ENCODE results near the gene UACA. TPM values are rescaled to one million over a fixed set of nuclear protein-coding genes. Genes with fewer than 3 reads are reported as not detected.
"Not testable (repeated sequence)": the region's sequence is repeated elsewhere in the genome, so short reads cannot be mapped to it uniquely, and the experiment has no call there.

UACA gene
- total RNA-seq, 2 donors from 2014 or later: 49.7 to 67.1 TPM

- H3K4me3 Mint-ChIP-seq: no peak overlapping the region
- H3K27me3 Mint-ChIP-seq (ENCODE audit: insufficient read depth): no peaks in the 10 kb centered on the region
- Histone ChIP-seq H3K9ac (ENCODE audit: extremely low read depth, low read length, poor library complexity, severe bottlenecking) (no peak overlapping the region), H3K27me3 (ENCODE audit: control insufficient read depth, insufficient read depth, low read length, poor library complexity, severe bottlenecking) (no peaks in the 10 kb centered on the region), H3K27ac (ENCODE audit: low read depth, low read length) (no peak overlapping the region), H3K4me3 (ENCODE audit: low read length) (no peak overlapping the region), H3K4me1 (ENCODE audit: control insufficient read depth, insufficient read depth, low read length) (no peaks in the 10 kb centered on the region), H3K36me3 (ENCODE audit: control insufficient read depth, insufficient read depth, low read length) (peaks cover 53% of the 10 kb centered on the region), H3K9me3 (ENCODE audit: control insufficient read depth, low read length) (peaks cover 4% of the 10 kb centered on the region)
- no peak for DNase-seq
- no peak for TF ChIP-seq CTCF (conservative IDR thresholded peaks at IDR 0.05)
- no peaks in the 10 kb centered on the region for H3K9me3 Mint-ChIP-seq
- no peak overlapping the region for H3K27ac Mint-ChIP-seq
- H3K36me3 Mint-ChIP-seq (ENCODE audit: low read depth): peaks cover 9% of the 10 kb centered on the region
- 93% methylated on average over 4 of the region's 4 CpGs; no CpG with 5 or more reads in 1 of the 2 experiments for WGBS, 2 experiments (ENCODE audit: insufficient coverage in 1 of 2, insufficient read length in 1 of 2)
- no peaks in the 10 kb centered on the region for H3K4me1 Mint-ChIP-seq
Observed at GRCh38 chr15:70664494-70664893, 98.9 kb downstream of the UACA start.

GRCh38 chr15:70663069-70663468 lies 100.3 kb downstream of the UACA start:
- H3K27ac Mint-ChIP-seq; H3K9me3 ChIP-seq (ENCODE audit: control insufficient read depth, low read length); DNase-seq; H3K36me3 Mint-ChIP-seq (ENCODE audit: low read depth); H3K4me1 Mint-ChIP-seq; H3K27me3 Mint-ChIP-seq (ENCODE audit: insufficient read depth); H3K27me3 ChIP-seq (ENCODE audit: control insufficient read depth, insufficient read depth, low read length, poor library complexity, severe bottlenecking); H3K9me3 Mint-ChIP-seq; H3K4me1 ChIP-seq (ENCODE audit: control insufficient read depth, insufficient read depth, low read length); H3K27ac ChIP-seq (ENCODE audit: low read depth, low read length); H3K4me3 ChIP-seq (ENCODE audit: low read length); H3K4me3 Mint-ChIP-seq; H3K9ac ChIP-seq (ENCODE audit: extremely low read depth, low read length, poor library complexity, severe bottlenecking): not testable (repeated sequence)
- peaks cover 49% of the 10 kb centered on the region for H3K36me3 ChIP-seq (ENCODE audit: control insufficient read depth, insufficient read depth, low read length)
- 90% methylated on average over 1 of the region's 3 CpGs; no CpG with 5 or more reads in 1 of the 2 experiments for WGBS, 2 experiments (ENCODE audit: insufficient coverage in 1 of 2, insufficient read length in 1 of 2)

- Mint-ChIP-seq H3K27me3 (ENCODE audit: insufficient read depth) (no peaks in the 10 kb centered on the region), H3K4me1 (no peaks in the 10 kb centered on the region), H3K36me3 (ENCODE audit: low read depth) (peaks cover 16% of the 10 kb centered on the region), H3K9me3 (no peaks in the 10 kb centered on the region), H3K4me3 (no peak overlapping the region), H3K27ac (no peak overlapping the region)
- no peaks in the 10 kb centered on the region for H3K27me3 ChIP-seq (ENCODE audit: control insufficient read depth, insufficient read depth, low read length, poor library complexity, severe bottlenecking)
- WGBS, 2 experiments (ENCODE audit: insufficient coverage in 1 of 2, insufficient read length in 1 of 2): 96 to 100% methylated on average over 1 to 2 of the region's 3 CpGs
- H3K4me3 ChIP-seq (ENCODE audit: low read length): no peak overlapping the region
- no peak for DNase-seq
- H3K27ac ChIP-seq (ENCODE audit: low read depth, low read length): no peak overlapping the region
- H3K9ac ChIP-seq (ENCODE audit: extremely low read depth, low read length, poor library complexity, severe bottlenecking): no peak overlapping the region
- no peaks in the 10 kb centered on the region for H3K4me1 ChIP-seq (ENCODE audit: control insufficient read depth, insufficient read depth, low read length)
- peaks cover 4% of the 10 kb centered on the region for H3K9me3 ChIP-seq (ENCODE audit: control insufficient read depth, low read length)
- H3K36me3 ChIP-seq (ENCODE audit: control insufficient read depth, insufficient read depth, low read length): peaks cover 55% of the 10 kb centered on the region
- TF ChIP-seq CTCF (conservative IDR thresholded peaks at IDR 0.05): no peak
Observed at GRCh38 chr15:70659662-70660061, 103.7 kb downstream of the UACA start.

GRCh38 chr15:70658641-70659040 lies 104.7 kb downstream of the UACA start:
- H3K4me1 Mint-ChIP-seq: no peaks in the 10 kb centered on the region
- peaks cover 49% of the 10 kb centered on the region for H3K36me3 ChIP-seq (ENCODE audit: control insufficient read depth, insufficient read depth, low read length)

More at GRCh38 chr15:70658641-70659040, 104.7 kb downstream of the UACA start:
- no peak for TF ChIP-seq CTCF (conservative IDR thresholded peaks at IDR 0.05)
- Mint-ChIP-seq H3K27ac (no peak overlapping the region), H3K27me3 (ENCODE audit: insufficient read depth) (no peaks in the 10 kb centered on the region), H3K36me3 (ENCODE audit: low read depth) (peaks cover 13% of the 10 kb centered on the region), H3K4me3 (no peak overlapping the region), H3K9me3 (no peaks in the 10 kb centered on the region)
- WGBS, 2 experiments (ENCODE audit: insufficient coverage in 1 of 2, insufficient read length in 1 of 2): 90 to 94% methylated on average over 2 to 3 of the region's 3 CpGs
- H3K27ac ChIP-seq (ENCODE audit: low read depth, low read length): no peak overlapping the region
- no peak overlapping the region for H3K9ac ChIP-seq (ENCODE audit: extremely low read depth, low read length, poor library complexity, severe bottlenecking)
- DNase-seq: no peak
- no peaks in the 10 kb centered on the region for H3K27me3 ChIP-seq (ENCODE audit: control insufficient read depth, insufficient read depth, low read length, poor library complexity, severe bottlenecking)
- no peak overlapping the region for H3K4me3 ChIP-seq (ENCODE audit: low read length)
- H3K9me3 ChIP-seq (ENCODE audit: control insufficient read depth, low read length): no peaks in the 10 kb centered on the region
- H3K4me1 ChIP-seq (ENCODE audit: control insufficient read depth, insufficient read depth, low read length): no peaks in the 10 kb centered on the region
